SK-N-SH treated with all-trans-retinoic acid at 6 μM for 48 hours (cell line): ENCODE measurements around the gene SPTBN4.

Experiments used
- CREB5 ChIP-seq: fragments of 250-450 bp; sonication (Bioruptor Pico); IDR thresholded peaks from 2 replicates; pipeline ENCODE4 v1.5.1; 2020; ENCODE audit warnings: low read depth, mild to moderate bottlenecking, moderate library complexity
- CSDC2 ChIP-seq: fragments of 250-450 bp; sonication (Bioruptor Pico); IDR thresholded peaks from 2 replicates; pipeline ENCODE4 v1.5.0; 2020; ENCODE audit warnings: mild to moderate bottlenecking, moderate library complexity
- PATZ1 ChIP-seq: fragments of 250-450 bp; sonication (Bioruptor Pico); IDR thresholded peaks from 2 replicates; pipeline ENCODE4 v1.8.0; 2020; ENCODE audit warnings: mild to moderate bottlenecking, moderate library complexity, borderline replicate concordance
- RARB ChIP-seq: fragments of 250-450 bp; sonication (Bioruptor Pico); IDR thresholded peaks from 2 replicates; pipeline ENCODE4 v1.8.0; 2021; ENCODE audit warnings: mild to moderate bottlenecking, moderate library complexity
- ZFP3 ChIP-seq: fragments of 250-450 bp; sonication (Bioruptor Pico); IDR thresholded peaks from 2 replicates; pipeline ENCODE4 v1.5.0; 2020; ENCODE audit warnings: mild to moderate bottlenecking, moderate library complexity
- ZNF565 ChIP-seq: fragments of 450-650 bp; formaldehyde crosslinking; conservative IDR thresholded peaks from 2 replicates; pipeline ENCODE4 v1.5.0; 2020; ENCODE audit warnings: low read depth, mild to moderate bottlenecking, moderate library complexity
- ZNF70 ChIP-seq: fragments of 450-650 bp; formaldehyde crosslinking; IDR thresholded peaks from 2 replicates; pipeline ENCODE4 v1.5.0; 2020; ENCODE audit warnings: mild to moderate bottlenecking, moderate library complexity
- TF ChIP-seq, protein P1 (sequence below): fragments of 250-450 bp; sonication (Bioruptor Pico); IDR thresholded peaks from 2 replicates; pipeline ENCODE4 v1.8.0; 2021; ENCODE audit warnings: low read depth, mild to moderate bottlenecking, moderate library complexity, borderline replicate concordance
- TF ChIP-seq, protein P2 (sequence below): fragments of 250-450 bp; sonication (Bioruptor Pico); IDR thresholded peaks from 2 replicates; pipeline ENCODE4 v1.5.1; 2021; ENCODE audit warnings: mild to moderate bottlenecking, moderate library complexity

- TF ChIP-seq ZNF565 (CRISPR knock-in tag): no peak
- TF ChIP-seq RARB (CRISPR knock-in tag): no peak
- TF ChIP-seq PATZ1: no peak
- TF ChIP-seq, protein P1, sequence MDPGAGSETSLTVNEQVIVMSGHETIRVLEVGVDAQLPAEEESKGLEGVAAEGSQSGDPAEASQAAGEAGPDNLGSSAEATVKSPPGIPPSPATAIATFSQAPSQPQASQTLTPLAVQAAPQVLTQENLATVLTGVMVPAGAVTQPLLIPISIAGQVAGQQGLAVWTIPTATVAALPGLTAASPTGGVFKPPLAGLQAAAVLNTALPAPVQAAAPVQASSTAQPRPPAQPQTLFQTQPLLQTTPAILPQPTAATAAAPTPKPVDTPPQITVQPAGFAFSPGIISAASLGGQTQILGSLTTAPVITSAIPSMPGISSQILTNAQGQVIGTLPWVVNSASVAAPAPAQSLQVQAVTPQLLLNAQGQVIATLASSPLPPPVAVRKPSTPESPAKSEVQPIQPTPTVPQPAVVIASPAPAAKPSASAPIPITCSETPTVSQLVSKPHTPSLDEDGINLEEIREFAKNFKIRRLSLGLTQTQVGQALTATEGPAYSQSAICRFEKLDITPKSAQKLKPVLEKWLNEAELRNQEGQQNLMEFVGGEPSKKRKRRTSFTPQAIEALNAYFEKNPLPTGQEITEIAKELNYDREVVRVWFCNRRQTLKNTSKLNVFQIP (CRISPR knock-in tag): no peak
- no peak for TF ChIP-seq ZFP3 (CRISPR knock-in tag)
- TF ChIP-seq, protein P2, sequence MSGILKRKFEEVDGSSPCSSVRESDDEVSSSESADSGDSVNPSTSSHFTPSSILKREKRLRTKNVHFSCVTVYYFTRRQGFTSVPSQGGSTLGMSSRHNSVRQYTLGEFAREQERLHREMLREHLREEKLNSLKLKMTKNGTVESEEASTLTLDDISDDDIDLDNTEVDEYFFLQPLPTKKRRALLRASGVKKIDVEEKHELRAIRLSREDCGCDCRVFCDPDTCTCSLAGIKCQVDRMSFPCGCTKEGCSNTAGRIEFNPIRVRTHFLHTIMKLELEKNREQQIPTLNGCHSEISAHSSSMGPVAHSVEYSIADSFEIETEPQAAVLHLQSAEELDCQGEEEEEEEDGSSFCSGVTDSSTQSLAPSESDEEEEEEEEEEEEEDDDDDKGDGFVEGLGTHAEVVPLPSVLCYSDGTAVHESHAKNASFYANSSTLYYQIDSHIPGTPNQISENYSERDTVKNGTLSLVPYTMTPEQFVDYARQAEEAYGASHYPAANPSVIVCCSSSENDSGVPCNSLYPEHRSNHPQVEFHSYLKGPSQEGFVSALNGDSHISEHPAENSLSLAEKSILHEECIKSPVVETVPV (CRISPR knock-in tag): no peak
- TF ChIP-seq CSDC2 (CRISPR knock-in tag): no peak
- no peak for TF ChIP-seq CREB5 (CRISPR knock-in tag)
- no peak for TF ChIP-seq ZNF70
Observed at GRCh38 chr19:40511487-40511886, 44.7 kb downstream of the SPTBN4 start.
